ENCODE measurements around the gene KRT222.

Gene KRT222

GRCh38 chr17:40664582-40665333 lies at the start of gene KRT222:
Gene KRT222 (minus strand): TSS chr17:40665177. CDS start chr17:40665099, 78 bp downstream.
- no peak for FAIRE-seq
- no peak for DNase-seq (ENCODE audit: insufficient read length, low spot score)

GRCh38 chr17:40714473-40714872 lies 49.5 kb upstream of the KRT222 start:
- no peak for FAIRE-seq

GRCh38 chr17:40707745-40708144 lies 42.8 kb upstream of the KRT222 start:
- FAIRE-seq, result no peak

More at GRCh38 chr17:40714473-40714872, 49.5 kb upstream of the KRT222 start:
- DNase-seq (ENCODE audit: insufficient read length, low spot score), result no peak

GRCh38 chr17:40705584-40705983 lies 40.6 kb upstream of the KRT222 start:
- DNase-seq (ENCODE audit: insufficient read length, low spot score) (no peak), FAIRE-seq (no peak)

More at GRCh38 chr17:40707745-40708144, 42.8 kb upstream of the KRT222 start:
- DNase-seq (ENCODE audit: insufficient read length, low spot score), result no peak

GRCh38 chr17:40703652-40704051 lies 38.7 kb upstream of the KRT222 start, which contains the start of gene KRT24:
Gene KRT24 (minus strand): TSS chr17:40703752. CDS start chr17:40703693, 59 bp downstream.
- DNase-seq (ENCODE audit: insufficient read length, low spot score) (no peak), FAIRE-seq (no peak)

- no peak for FAIRE-seq
- DNase-seq (ENCODE audit: insufficient read length, low spot score), result no peak
These were observed 37.3 kb upstream of the KRT222 start for GRCh38 chr17:40702271-40702670.

GRCh38 chr17:40699853-40700252 lies 34.9 kb upstream of the KRT222 start:
- FAIRE-seq, result no peak
- no peak for DNase-seq (ENCODE audit: insufficient read length, low spot score)

- no peak for FAIRE-seq
- DNase-seq (ENCODE audit: insufficient read length, low spot score), result no peak
These were observed 34.4 kb upstream of the KRT222 start for GRCh38 chr17:40699371-40699770.

- FAIRE-seq (no peak), DNase-seq (ENCODE audit: insufficient read length, low spot score) (no peak)
These were observed 32.3 kb upstream of the KRT222 start for GRCh38 chr17:40697297-40697696.

- DNase-seq (ENCODE audit: insufficient read length, low spot score), result no peak
- FAIRE-seq, result no peak
These were observed 31.7 kb upstream of the KRT222 start for GRCh38 chr17:40696651-40697072.

- no peak for FAIRE-seq
- DNase-seq (ENCODE audit: insufficient read length, low spot score), result no peak
These were observed 31.0 kb upstream of the KRT222 start for GRCh38 chr17:40695874-40696472.

- no peak for DNase-seq (ENCODE audit: insufficient read length, low spot score)
- FAIRE-seq, result no peak
These were observed 29.6 kb upstream of the KRT222 start for GRCh38 chr17:40694584-40694983.

GRCh38 chr17:40687106-40687505 lies 22.1 kb upstream of the KRT222 start:
- no peak for FAIRE-seq

GRCh38 chr17:40686192-40686591 lies 21.2 kb upstream of the KRT222 start:
- no peak for DNase-seq (ENCODE audit: insufficient read length, low spot score)
- no peak for FAIRE-seq

More at GRCh38 chr17:40687106-40687505, 22.1 kb upstream of the KRT222 start:
- DNase-seq (ENCODE audit: insufficient read length, low spot score), result no peak

GRCh38 chr17:40680998-40681397 lies 16.0 kb upstream of the KRT222 start:
- FAIRE-seq (no peak), DNase-seq (ENCODE audit: insufficient read length, low spot score) (no peak)

GRCh38 chr17:40679523-40679907 lies 14.5 kb upstream of the KRT222 start:
- DNase-seq (ENCODE audit: insufficient read length, low spot score) (no peak), FAIRE-seq (no peak)

- no peak for DNase-seq (ENCODE audit: insufficient read length, low spot score)
- FAIRE-seq, result peak; percentile 26
These were observed 14.0 kb upstream of the KRT222 start for GRCh38 chr17:40678902-40679522.

- FAIRE-seq, result no peak
- no peak for DNase-seq (ENCODE audit: insufficient read length, low spot score)
These were observed 10.9 kb upstream of the KRT222 start for GRCh38 chr17:40675905-40676304.

- DNase-seq (ENCODE audit: insufficient read length, low spot score) (no peak), FAIRE-seq (no peak)
These were observed 7.7 kb upstream of the KRT222 start for GRCh38 chr17:40672654-40673053.

GRCh38 chr17:40671282-40671681 lies 6.3 kb upstream of the KRT222 start:
- DNase-seq (ENCODE audit: insufficient read length, low spot score) (no peak), FAIRE-seq (peak; percentile 63)

GRCh38 chr17:40666331-40666730 lies 1.4 kb upstream of the KRT222 start:
- DNase-seq (ENCODE audit: insufficient read length, low spot score), result no peak
- FAIRE-seq, result peak; percentile 31

- FAIRE-seq (no peak), DNase-seq (ENCODE audit: insufficient read length, low spot score) (no peak)
These were observed 1.7 kb downstream of the KRT222 start for GRCh38 chr17:40663252-40663651.
